Upper lobe of left lung (tissue), 4 donors: ENCODE results near the gene FOXD2.

Experiments
- EP300 ChIP-seq, 4 donors: sonication (generic); formaldehyde crosslinking; IDR thresholded peaks; one replicate each; pipeline ENCODE4 v1.5.1; 2017; ENCODE audit warnings: antibody characterized with exemption in 4 of 4, control low read depth in 2 of 4
- POLR2A ChIP-seq, 4 donors: fragments of 450-650 bp; IDR thresholded peaks; one replicate each; pipeline ENCODE4 v1.5.1; 2016 to 2017; ENCODE audit warnings: antibody characterized with exemption in 4 of 4, mild to moderate bottlenecking in 2 of 4
- POLR2AphosphoS5 ChIP-seq, 2 donors: sonication (generic); formaldehyde crosslinking; IDR thresholded peaks; one replicate each; pipeline ENCODE4 v1.5.1; 2017; ENCODE audit warnings: antibody characterized with exemption in 2 of 2
- TF ChIP-seq, protein P1 (sequence below), 6 experiments: fragments of 450-650 bp in 4 of 6; fragments of 200-600 bp in 2 of 6; sonication (generic) in 2 of 6; IDR thresholded peaks; one replicate each; pipeline ENCODE4 v1.5.1; 2016 to 2019; ENCODE audit warnings: antibody characterized with exemption in 6 of 6

DNA sequence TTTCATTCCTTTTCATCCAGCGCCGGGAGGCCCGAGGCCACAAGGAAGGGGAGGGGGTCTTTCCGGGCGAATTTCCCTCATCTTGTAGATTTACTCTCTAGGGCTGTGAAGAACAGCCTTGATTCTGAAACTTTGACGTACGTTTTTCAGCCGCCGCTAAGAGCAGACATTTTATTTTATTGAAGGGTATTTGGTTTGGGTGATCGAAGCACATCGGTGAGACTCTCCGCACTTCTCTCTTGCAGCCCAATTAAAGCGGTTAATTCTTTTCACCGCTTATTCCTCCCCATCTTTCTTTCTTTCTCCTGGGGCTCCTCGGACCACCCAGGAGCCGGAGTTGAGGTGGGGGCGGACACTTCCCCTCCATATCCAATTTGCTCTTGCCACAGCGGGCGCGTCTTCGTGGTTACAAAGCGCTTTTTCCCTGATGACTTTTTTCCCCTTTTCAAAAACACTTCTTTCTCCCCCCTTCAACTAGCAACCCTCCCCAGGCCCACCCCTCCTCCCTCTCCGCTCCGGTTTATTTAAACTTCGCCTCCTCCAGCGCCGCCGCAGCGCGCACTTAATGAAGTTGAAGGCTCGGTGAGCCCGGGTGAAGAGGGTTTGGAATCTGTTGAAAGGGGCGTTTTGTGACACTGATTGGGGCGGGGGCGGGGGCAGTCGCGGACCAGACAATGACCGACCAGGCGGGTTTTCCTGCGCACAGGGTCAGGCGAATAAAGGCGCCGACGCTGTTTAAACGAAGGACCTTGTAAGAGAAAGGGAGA is 5.9 kb downstream of the FOXD2 start:
- TF ChIP-seq EP300 (IDR thresholded peaks at IDR 0.05) (no peak), POLR2A (IDR thresholded peaks at IDR 0.05) (no peak), POLR2AphosphoS5 (IDR thresholded peaks at IDR 0.05) (no peak)
- TF ChIP-seq, protein P1, sequence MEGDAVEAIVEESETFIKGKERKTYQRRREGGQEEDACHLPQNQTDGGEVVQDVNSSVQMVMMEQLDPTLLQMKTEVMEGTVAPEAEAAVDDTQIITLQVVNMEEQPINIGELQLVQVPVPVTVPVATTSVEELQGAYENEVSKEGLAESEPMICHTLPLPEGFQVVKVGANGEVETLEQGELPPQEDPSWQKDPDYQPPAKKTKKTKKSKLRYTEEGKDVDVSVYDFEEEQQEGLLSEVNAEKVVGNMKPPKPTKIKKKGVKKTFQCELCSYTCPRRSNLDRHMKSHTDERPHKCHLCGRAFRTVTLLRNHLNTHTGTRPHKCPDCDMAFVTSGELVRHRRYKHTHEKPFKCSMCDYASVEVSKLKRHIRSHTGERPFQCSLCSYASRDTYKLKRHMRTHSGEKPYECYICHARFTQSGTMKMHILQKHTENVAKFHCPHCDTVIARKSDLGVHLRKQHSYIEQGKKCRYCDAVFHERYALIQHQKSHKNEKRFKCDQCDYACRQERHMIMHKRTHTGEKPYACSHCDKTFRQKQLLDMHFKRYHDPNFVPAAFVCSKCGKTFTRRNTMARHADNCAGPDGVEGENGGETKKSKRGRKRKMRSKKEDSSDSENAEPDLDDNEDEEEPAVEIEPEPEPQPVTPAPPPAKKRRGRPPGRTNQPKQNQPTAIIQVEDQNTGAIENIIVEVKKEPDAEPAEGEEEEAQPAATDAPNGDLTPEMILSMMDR (IDR thresholded peaks at IDR 0.05) = no peak
